ENCODE measurements around the gene PPP3CA.

GRCh38 chr4:101031971-101032370 lies 315.4 kb downstream of the PPP3CA start:
- TF ChIP-seq POLR2AphosphoS5 (IDR thresholded peaks at IDR 0.05; ENCODE audit: low read depth) = no peak
- TF ChIP-seq, protein P1, sequence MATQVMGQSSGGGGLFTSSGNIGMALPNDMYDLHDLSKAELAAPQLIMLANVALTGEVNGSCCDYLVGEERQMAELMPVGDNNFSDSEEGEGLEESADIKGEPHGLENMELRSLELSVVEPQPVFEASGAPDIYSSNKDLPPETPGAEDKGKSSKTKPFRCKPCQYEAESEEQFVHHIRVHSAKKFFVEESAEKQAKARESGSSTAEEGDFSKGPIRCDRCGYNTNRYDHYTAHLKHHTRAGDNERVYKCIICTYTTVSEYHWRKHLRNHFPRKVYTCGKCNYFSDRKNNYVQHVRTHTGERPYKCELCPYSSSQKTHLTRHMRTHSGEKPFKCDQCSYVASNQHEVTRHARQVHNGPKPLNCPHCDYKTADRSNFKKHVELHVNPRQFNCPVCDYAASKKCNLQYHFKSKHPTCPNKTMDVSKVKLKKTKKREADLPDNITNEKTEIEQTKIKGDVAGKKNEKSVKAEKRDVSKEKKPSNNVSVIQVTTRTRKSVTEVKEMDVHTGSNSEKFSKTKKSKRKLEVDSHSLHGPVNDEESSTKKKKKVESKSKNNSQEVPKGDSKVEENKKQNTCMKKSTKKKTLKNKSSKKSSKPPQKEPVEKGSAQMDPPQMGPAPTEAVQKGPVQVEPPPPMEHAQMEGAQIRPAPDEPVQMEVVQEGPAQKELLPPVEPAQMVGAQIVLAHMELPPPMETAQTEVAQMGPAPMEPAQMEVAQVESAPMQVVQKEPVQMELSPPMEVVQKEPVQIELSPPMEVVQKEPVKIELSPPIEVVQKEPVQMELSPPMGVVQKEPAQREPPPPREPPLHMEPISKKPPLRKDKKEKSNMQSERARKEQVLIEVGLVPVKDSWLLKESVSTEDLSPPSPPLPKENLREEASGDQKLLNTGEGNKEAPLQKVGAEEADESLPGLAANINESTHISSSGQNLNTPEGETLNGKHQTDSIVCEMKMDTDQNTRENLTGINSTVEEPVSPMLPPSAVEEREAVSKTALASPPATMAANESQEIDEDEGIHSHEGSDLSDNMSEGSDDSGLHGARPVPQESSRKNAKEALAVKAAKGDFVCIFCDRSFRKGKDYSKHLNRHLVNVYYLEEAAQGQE (IDR thresholded peaks at IDR 0.05; ENCODE audit: unreplicated experiment) = no peak
- TF ChIP-seq, protein P2, sequence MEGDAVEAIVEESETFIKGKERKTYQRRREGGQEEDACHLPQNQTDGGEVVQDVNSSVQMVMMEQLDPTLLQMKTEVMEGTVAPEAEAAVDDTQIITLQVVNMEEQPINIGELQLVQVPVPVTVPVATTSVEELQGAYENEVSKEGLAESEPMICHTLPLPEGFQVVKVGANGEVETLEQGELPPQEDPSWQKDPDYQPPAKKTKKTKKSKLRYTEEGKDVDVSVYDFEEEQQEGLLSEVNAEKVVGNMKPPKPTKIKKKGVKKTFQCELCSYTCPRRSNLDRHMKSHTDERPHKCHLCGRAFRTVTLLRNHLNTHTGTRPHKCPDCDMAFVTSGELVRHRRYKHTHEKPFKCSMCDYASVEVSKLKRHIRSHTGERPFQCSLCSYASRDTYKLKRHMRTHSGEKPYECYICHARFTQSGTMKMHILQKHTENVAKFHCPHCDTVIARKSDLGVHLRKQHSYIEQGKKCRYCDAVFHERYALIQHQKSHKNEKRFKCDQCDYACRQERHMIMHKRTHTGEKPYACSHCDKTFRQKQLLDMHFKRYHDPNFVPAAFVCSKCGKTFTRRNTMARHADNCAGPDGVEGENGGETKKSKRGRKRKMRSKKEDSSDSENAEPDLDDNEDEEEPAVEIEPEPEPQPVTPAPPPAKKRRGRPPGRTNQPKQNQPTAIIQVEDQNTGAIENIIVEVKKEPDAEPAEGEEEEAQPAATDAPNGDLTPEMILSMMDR (conservative IDR thresholded peaks at IDR 0.05; ENCODE audit: low read depth in 2 of 2) = no peak
- no peak for TF ChIP-seq ETS1 (IDR thresholded peaks at IDR 0.05)
- TF ChIP-seq EZH2 (IDR thresholded peaks at IDR 0.05; ENCODE audit: low read depth, unreplicated experiment) = no peak
